ENCODE data around the gene CCN5. TPM values are rescaled to one million over a fixed set of nuclear protein-coding genes. Genes with fewer than 3 reads are reported as not detected.
"Not testable (repeated sequence)": the region's sequence is repeated elsewhere in the genome, so short reads cannot be mapped to it uniquely, and the experiment has no call there.

Gene CCN5
- total and polyA plus RNA-seq, 7 donors, result 1.0 to 48.7 (median 15.0) TPM

GRCh38 chr20:44695674-44696300, 19.4 kb upstream of the CCN5 start:
- Histone ChIP-seq H3K9me3 (no peaks in the 10 kb centered on the region), H3K4me1 (peaks cover 0 to 26% (median 16%) of the 10 kb centered on the region in 4 donors), H3K27ac (peak overlapping the region; percentile 49 to 90 (median 54)), H3K27me3 (no peaks in the 10 kb centered on the region), H3K4me3 (no peak overlapping the region), H3K36me3 (no peaks in the 10 kb centered on the region)
- TF ChIP-seq POLR2A (IDR thresholded peaks at IDR 0.05) (no peak), CTCF (IDR thresholded peaks at IDR 0.05) (no peak), EP300 (IDR thresholded peaks at IDR 0.05) (no peak), POLR2AphosphoS5 (IDR thresholded peaks at IDR 0.05) (no peak)
- no peak for DNase-seq
- intact Hi-C loops (cut with DNase I), result no loop called here

- H3K4me1 ChIP-seq, result peaks cover 0 to 26% (median 16%) of the 10 kb centered on the region in 4 donors
Measured at GRCh38 chr20:44696315-44696714, 18.9 kb upstream of the CCN5 start.

DNA sequence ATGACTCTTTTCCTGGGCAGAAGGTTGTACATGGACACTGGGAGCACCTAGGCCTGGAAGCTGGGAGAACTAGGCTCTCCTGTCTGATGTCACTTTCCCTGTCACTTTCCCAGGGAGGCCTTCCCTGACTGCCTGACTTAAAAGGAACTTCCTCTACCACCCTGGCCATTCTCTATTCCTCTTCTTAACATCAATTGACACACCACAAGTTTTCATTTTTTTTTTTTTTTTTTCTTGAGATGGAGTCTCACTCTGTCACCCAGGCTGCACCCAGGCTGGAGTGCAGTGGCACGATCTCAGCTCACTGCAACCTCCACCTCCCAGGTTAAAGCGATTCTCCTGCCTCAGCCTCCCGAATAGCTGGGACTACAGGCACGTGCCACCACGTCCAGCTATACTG, 18.1 kb upstream of the CCN5 start:
- 92 to 93% methylated on average over 5 of the region's 5 CpGs for WGBS, 2 donors
- H3K27me3 ChIP-seq; DNase-seq; H3K36me3 ChIP-seq; H3K9me3 ChIP-seq; H3K4me3 ChIP-seq; intact Hi-C loops (cut with DNase I): not testable (repeated sequence)
- Histone ChIP-seq H3K4me1 (peaks cover 0 to 26% (median 18%) of the 10 kb centered on the region in 4 donors), H3K27ac (peak overlapping the region in 1 of 4 donors; percentile 90)

More at GRCh38 chr20:44696315-44696714, 18.9 kb upstream of the CCN5 start:
- intact Hi-C loops (cut with DNase I), result no loop called here
- H3K9me3 ChIP-seq, result no peaks in the 10 kb centered on the region
- H3K27me3 ChIP-seq, result no peaks in the 10 kb centered on the region
- DNase-seq, result no peak
- no peak for TF ChIP-seq POLR2A (IDR thresholded peaks at IDR 0.05)
- TF ChIP-seq CTCF (IDR thresholded peaks at IDR 0.05), result no peak
- no peak for TF ChIP-seq POLR2AphosphoS5 (IDR thresholded peaks at IDR 0.05)
- TF ChIP-seq EP300 (IDR thresholded peaks at IDR 0.05), result no peak
- WGBS, 2 donors, result 82 to 87% methylated on average over 3 of the region's 3 CpGs
- H3K36me3 ChIP-seq, result no peaks in the 10 kb centered on the region
- H3K27ac ChIP-seq, result peak overlapping the region in 3 of 4 donors; percentile 50 to 90 (median 59)
- H3K4me3 ChIP-seq, result no peak overlapping the region

DNA sequence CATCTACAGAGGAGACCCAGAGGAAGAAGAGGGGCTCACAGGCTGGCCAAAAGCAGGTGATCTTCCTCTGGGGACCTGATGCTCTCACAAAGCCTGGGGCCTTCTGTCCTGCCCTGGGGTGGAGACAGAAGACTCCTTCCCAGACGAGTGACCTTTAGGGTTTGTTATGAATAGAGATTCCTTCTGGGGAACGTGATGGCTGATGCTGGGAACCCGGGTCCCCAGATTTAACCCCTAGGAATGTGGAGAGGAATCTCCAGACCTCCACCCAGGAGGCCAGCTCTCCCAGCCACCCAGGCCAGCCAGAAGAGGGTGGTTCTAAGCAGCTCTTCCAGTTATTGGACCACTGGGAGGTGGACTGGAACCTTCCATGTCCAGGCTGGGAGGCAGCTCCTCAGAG, 16.8 kb upstream of the CCN5 start:
- 64 to 68% methylated on average over 3 of the region's 3 CpGs for WGBS, 2 donors
- no peaks in the 10 kb centered on the region for H3K36me3 ChIP-seq
- no peak for DNase-seq
- no peaks in the 10 kb centered on the region for H3K27me3 ChIP-seq
- H3K4me3 ChIP-seq, result no peak overlapping the region
- TF ChIP-seq CTCF (IDR thresholded peaks at IDR 0.05) (no peak), POLR2A (IDR thresholded peaks at IDR 0.05) (no peak)
- intact Hi-C loops (cut with DNase I), result no loop called here
- no peaks in the 10 kb centered on the region for H3K9me3 ChIP-seq
- H3K27ac ChIP-seq, result peak overlapping the region in 1 of 4 donors; percentile 52
- peaks cover 0 to 24% (median 20%) of the 10 kb centered on the region in 4 donors for H3K4me1 ChIP-seq

DNA sequence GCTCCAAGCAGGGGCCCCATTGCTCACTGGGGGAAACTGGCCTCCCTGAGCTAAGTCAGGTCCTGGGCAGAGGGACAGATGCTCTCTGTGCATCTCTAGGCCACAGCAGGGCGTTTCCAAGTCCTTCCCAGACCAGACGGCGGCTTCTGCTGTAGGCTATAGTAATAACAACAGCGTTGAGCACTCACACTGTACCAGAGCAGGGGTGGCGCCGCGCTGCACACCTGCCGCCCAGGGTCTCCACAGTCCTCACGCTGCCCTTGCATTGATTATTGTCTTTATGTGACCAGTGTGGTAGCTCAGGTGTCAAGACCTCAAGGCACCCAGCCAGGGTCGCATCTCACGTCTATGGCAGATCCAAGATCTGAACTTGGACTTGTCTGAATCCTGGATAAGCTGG, 14.9 kb upstream of the CCN5 start:
- intact Hi-C loops (cut with DNase I), result no loop called here
- H3K36me3 ChIP-seq, result no peaks in the 10 kb centered on the region
- H3K27ac ChIP-seq, result peak overlapping the region in 1 of 4 donors; percentile 81
- H3K27me3 ChIP-seq, result no peaks in the 10 kb centered on the region
- DNase-seq, result no peak
- H3K4me1 ChIP-seq, result peaks cover 0 to 20% (median 16%) of the 10 kb centered on the region in 4 donors
- H3K9me3 ChIP-seq, result no peaks in the 10 kb centered on the region
- TF ChIP-seq CTCF (IDR thresholded peaks at IDR 0.05) (no peak), POLR2AphosphoS5 (IDR thresholded peaks at IDR 0.05) (no peak), EP300 (IDR thresholded peaks at IDR 0.05) (no peak), POLR2A (IDR thresholded peaks at IDR 0.05) (no peak)
- 87 to 91% methylated on average over 11 of the region's 11 CpGs for WGBS, 2 donors
- no peak overlapping the region for H3K4me3 ChIP-seq
